OCI-LY7 (cell line): ENCODE data around the gene MUC5B.

Experiments
- EZH2phosphoT487 ChIP-seq: fragments of 200-600 bp; sonication (generic); IDR thresholded peaks from 2 replicates; pipeline ENCODE4 v1.6.1; 2018; ENCODE audit warnings: low read depth, borderline replicate concordance, mild to moderate bottlenecking, mixed run types, antibody characterized with exemption, low read length, moderate library complexity, mixed read lengths
- TF ChIP-seq, protein P1 (sequence below): fragments of 200-600 bp; sonication (generic); conservative IDR thresholded peaks from 2 replicates; pipeline ENCODE4 v1.5.1; 2014; ENCODE audit warnings: mild to moderate bottlenecking, antibody characterized with exemption, low read length, moderate library complexity, mixed read lengths

DNA sequence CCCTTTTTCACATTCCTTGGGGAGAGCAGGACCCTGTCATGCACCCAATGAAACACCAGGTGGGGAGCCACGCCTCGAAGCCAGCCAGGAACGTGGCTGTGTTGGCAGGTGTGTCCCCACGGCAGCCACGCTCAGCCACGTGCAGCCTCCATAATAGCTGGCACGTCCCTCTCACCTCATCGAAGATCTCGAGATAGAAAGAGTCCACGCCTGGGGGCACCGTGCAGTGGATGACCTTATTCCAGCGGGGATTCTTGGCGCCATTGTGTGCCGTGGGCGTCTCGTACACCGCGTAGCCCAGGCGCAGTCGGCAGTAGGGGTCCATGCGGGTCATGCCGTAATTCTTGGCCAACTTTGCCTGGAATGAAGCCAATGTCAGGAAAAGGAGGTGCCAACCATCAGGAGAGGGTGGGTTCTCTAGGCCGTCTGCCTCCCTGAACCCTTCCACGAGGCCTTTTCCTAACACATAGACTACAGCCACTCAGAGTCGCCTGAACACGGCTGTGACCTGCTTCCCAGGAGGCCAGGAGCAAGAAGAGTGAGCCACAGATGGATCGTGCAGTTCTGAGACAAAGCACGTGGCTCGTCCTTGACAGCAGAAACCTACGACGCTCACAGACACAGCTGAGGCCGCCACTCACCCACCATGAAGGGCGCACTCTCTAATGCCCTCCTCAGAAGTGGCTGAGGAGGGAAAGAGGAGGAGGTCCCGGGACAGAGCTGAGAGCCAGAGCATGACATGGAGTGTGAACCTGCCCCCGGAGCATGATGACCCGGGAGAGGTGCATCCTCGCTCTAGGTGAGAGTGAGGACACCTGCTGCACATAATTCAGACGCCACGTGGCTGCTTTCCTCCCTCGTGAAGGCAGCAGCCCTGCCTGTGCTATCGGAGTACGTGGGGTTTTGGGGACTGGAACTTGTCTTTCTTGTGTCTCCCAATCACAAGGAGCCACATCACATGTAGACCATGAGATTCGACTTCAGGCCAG, 67.5 kb downstream of the MUC5B start:
- no peak for TF ChIP-seq EZH2phosphoT487
- TF ChIP-seq, protein P1, sequence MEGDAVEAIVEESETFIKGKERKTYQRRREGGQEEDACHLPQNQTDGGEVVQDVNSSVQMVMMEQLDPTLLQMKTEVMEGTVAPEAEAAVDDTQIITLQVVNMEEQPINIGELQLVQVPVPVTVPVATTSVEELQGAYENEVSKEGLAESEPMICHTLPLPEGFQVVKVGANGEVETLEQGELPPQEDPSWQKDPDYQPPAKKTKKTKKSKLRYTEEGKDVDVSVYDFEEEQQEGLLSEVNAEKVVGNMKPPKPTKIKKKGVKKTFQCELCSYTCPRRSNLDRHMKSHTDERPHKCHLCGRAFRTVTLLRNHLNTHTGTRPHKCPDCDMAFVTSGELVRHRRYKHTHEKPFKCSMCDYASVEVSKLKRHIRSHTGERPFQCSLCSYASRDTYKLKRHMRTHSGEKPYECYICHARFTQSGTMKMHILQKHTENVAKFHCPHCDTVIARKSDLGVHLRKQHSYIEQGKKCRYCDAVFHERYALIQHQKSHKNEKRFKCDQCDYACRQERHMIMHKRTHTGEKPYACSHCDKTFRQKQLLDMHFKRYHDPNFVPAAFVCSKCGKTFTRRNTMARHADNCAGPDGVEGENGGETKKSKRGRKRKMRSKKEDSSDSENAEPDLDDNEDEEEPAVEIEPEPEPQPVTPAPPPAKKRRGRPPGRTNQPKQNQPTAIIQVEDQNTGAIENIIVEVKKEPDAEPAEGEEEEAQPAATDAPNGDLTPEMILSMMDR = no peak
